ENCODE measurements around the gene PELO. TPM values are rescaled to one million over a fixed set of nuclear protein-coding genes. Genes with fewer than 3 reads are reported as not detected.

PELO gene
- total RNA-seq, 2 experiments from 2014 or later = 12.8 to 17.3 TPM

DNA sequence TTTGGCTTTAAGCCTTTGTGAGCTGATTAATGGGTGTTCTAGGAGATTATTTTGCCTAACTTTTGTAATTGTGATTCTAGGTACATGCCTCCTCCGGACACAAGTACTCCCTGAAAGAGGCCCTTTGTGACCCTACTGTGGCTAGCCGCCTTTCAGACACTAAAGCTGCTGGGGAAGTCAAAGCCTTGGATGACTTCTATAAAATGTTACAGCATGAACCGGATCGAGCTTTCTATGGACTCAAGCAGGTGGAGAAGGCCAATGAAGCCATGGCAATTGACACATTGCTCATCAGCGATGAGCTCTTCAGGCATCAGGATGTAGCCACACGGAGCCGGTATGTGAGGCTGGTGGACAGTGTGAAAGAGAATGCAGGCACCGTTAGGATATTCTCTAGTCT is 13.6 kb downstream of the PELO start:
- ATAC-seq = no peak
- H3K27me3 Mint-ChIP-seq = no peaks in the 10 kb centered on the region
- no peaks in the 10 kb centered on the region for H3K9me3 Mint-ChIP-seq (ENCODE audit: low read depth)
- ChIA-PET CTCF (interaction anchor here (1.1 to 1.3 kb wide), 3 partner anchors 12 to 25 kb away, joined by 3 to 6 read pairs (median 4); partner anchors contain the start of genes ITGA1 and PELO), POLR2A (no interaction called here)
- peak overlapping the region; percentile 97 for H3K27ac Mint-ChIP-seq
- H3K36me3 Mint-ChIP-seq (ENCODE audit: low read depth) = peaks cover 50% of the 10 kb centered on the region
- peak overlapping the region; percentile 91 for H3K4me3 Mint-ChIP-seq
- intact Hi-C loops (cut with DNase I, micrococcal nuclease) = loop anchor here (2.0 to 5.0 kb wide), 4 partner anchors 116 to 1509 kb away; partner anchors contain the start of genes ARL15 (in 1 of the 2) and MOCS2 (in 1 of the 2)
- no peak for DNase-seq
- H3K4me1 Mint-ChIP-seq = peaks cover 53% of the 10 kb centered on the region

DNA sequence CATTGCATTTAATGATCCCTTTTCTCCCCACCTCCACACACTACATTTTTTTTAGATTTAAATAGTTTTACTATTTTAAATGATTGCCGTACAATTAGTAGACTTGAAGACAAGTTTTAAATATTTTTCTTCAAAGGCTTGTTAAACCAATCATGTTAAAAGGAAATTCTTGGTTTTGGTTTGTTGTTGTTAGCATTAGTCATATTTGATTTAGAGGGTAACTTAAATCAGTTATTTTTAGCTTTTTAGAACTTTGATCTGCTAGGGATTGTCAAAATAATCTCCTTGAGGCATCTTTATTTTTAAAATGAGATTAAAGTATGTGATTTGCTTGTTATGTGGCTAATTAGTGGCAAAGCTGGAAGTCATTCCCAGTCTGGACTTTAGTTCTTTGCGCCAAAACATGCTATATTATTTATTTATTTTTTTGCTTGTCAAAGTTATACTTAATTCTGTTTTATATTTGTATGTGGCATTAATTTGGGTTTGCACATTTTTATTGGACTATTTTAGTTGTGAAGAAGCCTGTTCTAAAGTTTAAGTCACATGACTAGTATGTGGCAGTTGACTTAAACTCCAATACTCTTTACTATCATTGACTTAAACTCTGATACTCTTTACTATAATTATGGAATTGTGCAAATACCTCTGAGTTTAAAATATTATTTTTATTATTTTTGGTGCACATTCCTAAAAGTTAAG is 14.7 kb downstream of the PELO start:
- intact Hi-C loops (cut with DNase I, micrococcal nuclease) = loop anchor here (5.0 kb wide), 3 partner anchors 115 to 305 kb away; partner anchors contain the start of gene MOCS2 (in 1 of the 2)
- H3K9me3 Mint-ChIP-seq (ENCODE audit: low read depth) = no peaks in the 10 kb centered on the region
- H3K4me3 Mint-ChIP-seq = peak overlapping the region; percentile 91
- peaks cover 50% of the 10 kb centered on the region for H3K36me3 Mint-ChIP-seq (ENCODE audit: low read depth)
- peaks cover 48% of the 10 kb centered on the region for H3K4me1 Mint-ChIP-seq
- CTCF ChIA-PET = interaction anchor here (1.3 kb wide), 1 partner anchor 15 kb away, joined by 4 read pairs; the partner anchor contains the start of genes ITGA1 and PELO
- POLR2A ChIA-PET = no interaction called here
- H3K27me3 Mint-ChIP-seq = no peaks in the 10 kb centered on the region
- ATAC-seq = no peak
- no peak overlapping the region for H3K27ac Mint-ChIP-seq
- no peak for DNase-seq

DNA sequence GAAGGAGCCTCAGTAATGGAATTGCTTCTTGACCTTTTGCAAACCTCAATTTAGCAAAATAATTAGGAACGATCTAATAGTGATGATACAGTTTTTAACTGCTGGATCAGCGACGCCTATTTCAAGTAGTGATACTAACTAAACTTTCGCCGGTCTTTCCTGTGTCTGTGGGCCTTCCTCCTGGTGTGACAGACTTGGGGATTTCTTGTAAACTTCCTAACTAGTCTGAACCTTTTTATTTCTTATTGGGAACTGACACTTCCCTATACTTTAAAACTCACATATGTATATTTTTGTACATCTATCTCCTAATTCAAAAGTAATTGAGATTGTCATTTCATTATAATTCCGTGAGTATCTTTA is 15.2 kb downstream of the PELO start:
- CTCF ChIA-PET = interaction anchor here (0.9 kb wide), 1 partner anchor 111 kb away, joined by 3 read pairs; no protein-coding TSS in a partner anchor
- intact Hi-C loops (cut with DNase I, micrococcal nuclease) = loop anchor here (5.0 kb wide), 3 partner anchors 114 to 304 kb away; partner anchors contain the start of gene MOCS2 (in 1 of the 2)
- no peaks in the 10 kb centered on the region for H3K27me3 Mint-ChIP-seq
- no peaks in the 10 kb centered on the region for H3K9me3 Mint-ChIP-seq (ENCODE audit: low read depth)
- H3K27ac Mint-ChIP-seq = no peak overlapping the region
- DNase-seq (no peak), ATAC-seq (no peak)
- H3K4me3 Mint-ChIP-seq = peak overlapping the region; percentile 40
- H3K4me1 Mint-ChIP-seq = peaks cover 46% of the 10 kb centered on the region
- peaks cover 50% of the 10 kb centered on the region for H3K36me3 Mint-ChIP-seq (ENCODE audit: low read depth)
- POLR2A ChIA-PET = no interaction called here

DNA sequence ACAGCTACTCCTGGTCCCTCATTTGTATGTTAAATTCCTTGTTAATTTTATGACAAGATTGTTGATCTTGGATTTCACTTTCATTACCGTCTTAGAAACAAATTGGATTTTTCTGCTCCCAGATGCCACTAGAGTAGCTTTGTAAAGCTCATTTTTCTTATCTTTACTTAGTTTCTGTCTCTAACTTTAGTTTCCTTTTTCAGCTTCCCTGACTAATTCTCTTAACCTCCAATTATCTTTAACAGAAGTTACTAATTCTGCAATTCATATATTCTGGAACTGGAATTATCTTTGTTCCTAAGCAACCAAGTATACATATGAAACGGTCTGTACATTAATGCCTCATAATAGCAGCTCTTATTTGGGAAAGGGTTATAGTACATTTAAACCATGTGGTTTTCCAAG is 16.7 kb downstream of the PELO start:
- peaks cover 50% of the 10 kb centered on the region for H3K36me3 Mint-ChIP-seq (ENCODE audit: low read depth)
- peak overlapping the region; percentile 15 for H3K27ac Mint-ChIP-seq
- H3K4me1 Mint-ChIP-seq = peaks cover 33% of the 10 kb centered on the region
- ChIA-PET CTCF (no interaction called here), POLR2A (interaction anchor here (0.7 kb wide), 1 partner anchor 285 kb away, joined by 3 read pairs; no protein-coding TSS in a partner anchor)
- H3K9me3 Mint-ChIP-seq (ENCODE audit: low read depth) = no peaks in the 10 kb centered on the region
- no peak for DNase-seq
- no peaks in the 10 kb centered on the region for H3K27me3 Mint-ChIP-seq
- ATAC-seq = no peak
- peak overlapping the region; percentile 1 for H3K4me3 Mint-ChIP-seq
- intact Hi-C loops (cut with DNase I, micrococcal nuclease) = loop anchor here (5.0 kb wide), 3 partner anchors 113 to 303 kb away; partner anchors contain the start of gene MOCS2 (in 1 of the 2)

DNA sequence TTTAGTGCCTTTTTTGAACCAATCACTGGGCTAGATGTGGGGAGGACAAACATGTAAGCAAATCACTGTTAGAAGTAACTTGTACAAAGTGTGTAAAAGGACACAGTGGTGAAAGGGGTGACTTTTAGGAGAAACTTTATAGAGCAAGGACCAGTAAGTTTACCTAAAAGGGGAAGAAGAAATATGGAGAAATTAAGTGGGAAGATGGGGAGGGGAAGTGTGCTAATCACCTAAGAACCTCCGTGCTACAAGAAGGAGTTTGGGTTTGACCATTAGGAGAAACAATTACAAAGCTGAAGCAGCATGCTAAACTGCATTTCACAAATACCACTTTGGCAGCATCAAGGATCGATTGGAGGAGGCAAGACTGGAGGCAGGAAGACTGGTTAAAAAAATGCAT is 17.3 kb downstream of the PELO start:
- peaks cover 45% of the 10 kb centered on the region for H3K36me3 Mint-ChIP-seq (ENCODE audit: low read depth)
- intact Hi-C loops (cut with DNase I, micrococcal nuclease) = loop anchor here (5.0 kb wide), 3 partner anchors 112 to 302 kb away; partner anchors contain the start of gene MOCS2 (in 1 of the 2)
- ChIA-PET POLR2A (no interaction called here), CTCF (no interaction called here)
- H3K4me3 Mint-ChIP-seq = no peak overlapping the region
- no peak overlapping the region for H3K27ac Mint-ChIP-seq
- H3K27me3 Mint-ChIP-seq = no peaks in the 10 kb centered on the region
- no peaks in the 10 kb centered on the region for H3K9me3 Mint-ChIP-seq (ENCODE audit: low read depth)
- H3K4me1 Mint-ChIP-seq = peaks cover 32% of the 10 kb centered on the region
- ATAC-seq = no peak
- DNase-seq = no peak

DNA sequence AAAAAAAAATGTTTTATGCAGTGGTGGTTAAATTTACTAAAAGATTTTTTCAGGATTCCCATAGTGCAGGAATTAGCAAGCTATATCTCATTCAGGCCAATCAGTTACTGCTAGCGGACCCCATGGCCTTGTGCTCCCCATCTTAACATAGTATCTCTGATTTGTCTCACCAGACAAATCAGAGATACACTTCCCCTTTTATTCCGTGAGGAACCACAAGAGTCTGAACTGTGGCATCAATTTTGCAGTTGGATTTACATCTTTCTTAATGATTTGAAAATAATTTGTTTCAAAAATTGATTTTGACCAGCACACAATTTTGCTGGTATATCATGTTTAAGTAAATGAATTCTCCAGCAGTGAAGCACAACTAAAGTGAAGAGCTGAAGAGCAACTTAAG is 17.9 kb downstream of the PELO start:
- H3K4me3 Mint-ChIP-seq = no peak overlapping the region
- H3K9me3 Mint-ChIP-seq (ENCODE audit: low read depth) = no peaks in the 10 kb centered on the region
- intact Hi-C loops (cut with DNase I, micrococcal nuclease) = no loop called here
- ChIA-PET CTCF (no interaction called here), POLR2A (no interaction called here)
- no peaks in the 10 kb centered on the region for H3K27me3 Mint-ChIP-seq
- peaks cover 40% of the 10 kb centered on the region for H3K36me3 Mint-ChIP-seq (ENCODE audit: low read depth)
- no peak for ATAC-seq
- DNase-seq = no peak
- H3K4me1 Mint-ChIP-seq = peaks cover 33% of the 10 kb centered on the region
- no peak overlapping the region for H3K27ac Mint-ChIP-seq

DNA sequence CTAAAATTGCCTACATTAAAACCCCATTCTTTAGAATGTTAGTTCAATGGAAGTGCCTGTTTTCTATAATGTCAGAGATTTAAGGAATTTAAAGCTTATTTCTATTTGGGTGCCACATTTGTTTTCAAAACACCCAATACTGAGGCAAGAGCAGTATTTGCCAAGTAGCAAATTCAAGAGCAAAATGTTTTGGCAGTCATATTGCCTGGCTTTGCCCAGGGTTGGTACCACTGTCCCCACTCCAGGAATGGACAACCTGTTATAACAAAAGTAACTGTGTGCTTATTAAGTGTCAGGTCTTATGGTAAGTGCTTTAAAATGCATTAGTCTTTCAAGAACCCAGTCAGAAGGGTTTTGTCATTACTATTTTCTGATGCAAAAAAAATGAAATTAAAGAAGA is 19.3 kb downstream of the PELO start:
- intact Hi-C loops (cut with DNase I, micrococcal nuclease) = no loop called here
- ChIA-PET POLR2A (no interaction called here), CTCF (interaction anchor here (1.5 kb wide), 1 partner anchor 10 kb away, joined by 5 read pairs; no protein-coding TSS in a partner anchor)
- ATAC-seq (no peak), DNase-seq (no peak)
- no peaks in the 10 kb centered on the region for H3K9me3 Mint-ChIP-seq (ENCODE audit: low read depth)
- peaks cover 26% of the 10 kb centered on the region for H3K4me1 Mint-ChIP-seq
- peaks cover 26% of the 10 kb centered on the region for H3K36me3 Mint-ChIP-seq (ENCODE audit: low read depth)
- no peak overlapping the region for H3K27ac Mint-ChIP-seq
- no peaks in the 10 kb centered on the region for H3K27me3 Mint-ChIP-seq
- no peak overlapping the region for H3K4me3 Mint-ChIP-seq

DNA sequence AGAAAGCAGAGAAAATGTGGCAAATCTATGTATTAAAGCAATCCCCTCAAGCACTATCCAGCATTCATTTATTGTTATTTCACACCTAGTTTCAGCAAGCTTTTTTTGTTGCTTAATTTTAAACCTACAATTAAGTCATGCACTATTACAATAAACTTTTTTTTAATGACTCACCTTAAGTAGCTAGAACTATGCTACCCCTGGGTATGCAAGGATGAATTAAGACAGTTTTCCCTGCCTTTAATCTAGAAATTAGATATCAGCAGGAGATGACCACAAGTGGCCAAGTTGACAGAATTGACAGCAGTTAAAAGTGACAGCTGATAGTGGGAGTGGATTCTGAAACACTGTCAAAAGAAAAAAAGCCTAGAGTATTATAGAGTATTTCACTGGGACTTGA is 20.0 kb downstream of the PELO start:
- no peak overlapping the region for H3K27ac Mint-ChIP-seq
- intact Hi-C loops (cut with DNase I, micrococcal nuclease) = no loop called here
- no peaks in the 10 kb centered on the region for H3K9me3 Mint-ChIP-seq (ENCODE audit: low read depth)
- DNase-seq (no peak), ATAC-seq (no peak)
- CTCF ChIA-PET = interaction anchor here (0.6 to 1.5 kb wide), 2 partner anchors 9 to 151 kb away, joined by 3 to 5 read pairs; no protein-coding TSS in a partner anchor
- H3K27me3 Mint-ChIP-seq = no peaks in the 10 kb centered on the region
- POLR2A ChIA-PET = no interaction called here
- H3K4me3 Mint-ChIP-seq = no peak overlapping the region
- H3K4me1 Mint-ChIP-seq = peaks cover 26% of the 10 kb centered on the region
- H3K36me3 Mint-ChIP-seq (ENCODE audit: low read depth) = peaks cover 21% of the 10 kb centered on the region

DNA sequence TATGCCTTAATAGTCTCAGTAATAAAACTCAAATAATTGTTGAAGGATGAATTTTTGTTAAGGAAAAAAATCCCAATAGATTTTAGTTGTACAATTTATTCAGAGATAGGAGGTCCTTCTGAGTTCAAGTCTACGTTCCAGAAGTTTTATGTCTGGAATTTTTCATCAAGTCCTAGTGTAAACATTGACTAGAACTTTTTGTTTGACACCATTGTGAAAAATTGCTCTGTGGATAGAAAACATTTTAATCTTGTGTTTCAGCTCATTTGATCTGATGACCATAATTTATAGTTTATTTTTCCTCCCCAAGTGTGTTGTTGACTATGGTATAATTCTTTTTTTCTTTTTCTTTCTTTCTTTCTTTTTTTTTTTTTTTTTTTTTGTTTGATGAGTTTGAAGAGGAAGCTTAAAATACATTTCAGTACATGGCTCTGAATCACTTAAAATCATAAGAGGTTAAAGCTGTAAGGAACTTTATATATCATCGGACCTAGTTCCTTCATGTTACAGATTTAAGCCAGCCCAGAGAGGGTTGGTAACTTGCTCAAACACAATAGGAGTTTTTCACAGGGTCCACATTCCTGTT is 20.7 kb downstream of the PELO start:
- H3K27ac Mint-ChIP-seq = no peak overlapping the region
- CTCF ChIA-PET = interaction anchor here (0.6 kb wide), 1 partner anchor 151 kb away, joined by 3 read pairs; no protein-coding TSS in a partner anchor
- ATAC-seq = no peak
- intact Hi-C loops (cut with DNase I, micrococcal nuclease) = no loop called here
- no peak overlapping the region for H3K4me3 Mint-ChIP-seq
- H3K9me3 Mint-ChIP-seq (ENCODE audit: low read depth) = no peaks in the 10 kb centered on the region
- no peak for DNase-seq
- H3K27me3 Mint-ChIP-seq = no peaks in the 10 kb centered on the region
- peaks cover 22% of the 10 kb centered on the region for H3K4me1 Mint-ChIP-seq
- POLR2A ChIA-PET = no interaction called here
- peaks cover 18% of the 10 kb centered on the region for H3K36me3 Mint-ChIP-seq (ENCODE audit: low read depth)

DNA sequence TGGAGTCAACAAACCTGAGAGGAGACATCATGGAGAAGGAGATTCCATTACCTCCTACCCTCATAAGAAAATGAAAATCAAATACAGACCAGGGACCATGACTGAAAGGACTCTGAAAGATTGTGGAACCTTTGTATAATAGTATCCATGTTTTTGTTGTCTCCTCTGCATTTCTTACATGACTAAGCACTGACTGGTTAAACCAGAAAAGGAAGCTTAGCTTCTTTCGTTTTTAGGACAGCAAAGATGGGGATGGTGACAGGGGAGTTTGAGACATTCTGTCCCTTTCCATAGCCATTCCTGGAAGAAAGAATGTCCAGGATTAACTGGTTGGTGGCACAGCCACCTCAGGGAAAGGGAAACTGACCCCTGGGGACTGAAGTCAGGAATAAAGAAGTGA is 22.2 kb downstream of the PELO start:
- Mint-ChIP-seq H3K27ac (no peak overlapping the region), H3K27me3 (peaks cover 2% of the 10 kb centered on the region), H3K4me3 (no peak overlapping the region), H3K9me3 (ENCODE audit: low read depth) (no peaks in the 10 kb centered on the region), H3K4me1 (peaks cover 11% of the 10 kb centered on the region), H3K36me3 (ENCODE audit: low read depth) (peaks cover 10% of the 10 kb centered on the region)
- DNase-seq (no peak), ATAC-seq (peak; percentile 39)
- POLR2A ChIA-PET = no interaction called here
- CTCF ChIA-PET = interaction anchor here (0.5 kb wide), 1 partner anchor 137 kb away, joined by 6 read pairs; no protein-coding TSS in a partner anchor
- intact Hi-C loops (cut with DNase I, micrococcal nuclease) = no loop called here

DNA sequence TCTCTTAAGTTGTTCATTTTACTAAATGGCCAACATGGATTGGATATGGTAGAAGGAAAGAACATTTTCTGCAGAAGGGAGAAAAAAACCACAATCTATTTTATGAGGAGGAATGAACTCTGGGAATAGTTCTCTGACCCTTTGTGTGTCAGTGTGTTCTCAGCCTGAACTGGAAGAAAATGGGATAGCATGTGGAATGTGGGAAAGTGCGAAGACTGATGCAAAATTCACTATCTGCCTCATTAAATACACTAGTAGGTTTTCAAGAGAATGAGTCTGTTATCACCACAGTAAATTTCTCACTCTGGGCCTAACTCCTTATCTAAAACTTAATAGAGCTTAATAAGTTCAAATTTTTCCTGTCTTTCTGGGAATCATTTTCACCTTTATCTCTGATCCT is 22.7 kb downstream of the PELO start:
- H3K36me3 Mint-ChIP-seq (ENCODE audit: low read depth) = peaks cover 4% of the 10 kb centered on the region
- peaks cover 2% of the 10 kb centered on the region for H3K27me3 Mint-ChIP-seq
- intact Hi-C loops (cut with DNase I, micrococcal nuclease) = no loop called here
- H3K4me3 Mint-ChIP-seq = no peak overlapping the region
- H3K9me3 Mint-ChIP-seq (ENCODE audit: low read depth) = no peaks in the 10 kb centered on the region
- POLR2A ChIA-PET = no interaction called here
- no peak overlapping the region for H3K27ac Mint-ChIP-seq
- CTCF ChIA-PET = no interaction called here
- DNase-seq = no peak
- peaks cover 6% of the 10 kb centered on the region for H3K4me1 Mint-ChIP-seq
- ATAC-seq = no peak

Data from activated CD4-positive, alpha-beta T cell treated with anti-CD3 and anti-CD28 coated beads for 36 hours (primary cell).